ENCODE measurements around the gene KRTAP5-11.
"Not testable (repeated sequence)": the region's sequence is repeated elsewhere in the genome, so short reads cannot be mapped to it uniquely, and the experiment has no call there.

The KRTAP5-11 gene, protein sequence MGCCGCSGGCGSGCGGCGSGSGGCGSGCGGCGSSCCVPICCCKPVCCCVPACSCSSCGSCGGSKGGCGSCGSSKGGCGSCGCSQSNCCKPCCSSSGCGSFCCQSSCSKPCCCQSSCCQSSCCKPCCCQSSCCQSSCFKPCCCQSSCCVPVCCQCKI

DNA sequence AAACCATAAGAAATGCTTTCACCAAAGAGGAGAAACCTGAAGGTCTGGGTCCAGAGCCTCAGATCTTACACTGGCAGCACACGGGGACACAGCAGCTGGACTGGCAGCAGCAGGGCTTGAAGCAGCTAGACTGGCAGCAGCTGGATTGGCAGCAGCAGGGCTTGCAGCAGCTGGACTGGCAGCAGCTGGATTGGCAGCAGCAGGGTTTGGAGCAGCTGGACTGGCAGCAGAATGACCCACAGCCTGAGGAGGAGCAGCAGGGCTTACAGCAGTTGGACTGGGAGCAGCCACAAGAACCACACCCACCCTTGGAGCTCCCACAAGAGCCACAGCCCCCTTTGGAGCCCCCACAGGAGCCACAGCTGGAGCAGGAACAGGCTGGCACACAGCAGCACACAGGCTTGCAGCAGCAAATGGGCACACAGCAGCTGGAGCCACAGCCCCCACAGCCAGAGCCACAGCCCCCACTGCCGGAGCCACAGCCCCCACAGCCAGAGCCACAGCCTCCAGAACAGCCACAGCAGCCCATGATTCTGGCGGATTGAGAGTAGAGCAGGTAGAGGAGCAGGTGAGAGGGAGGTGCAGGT, at the start of gene KRTAP5-11:
KRTAP5-11 (minus strand) TSS at position 567 of the 587 bp plus-strand sequence; CDS start at position 529, 38 bp downstream.
- no peak for DNase-seq (ENCODE audit: low read depth)

DNA sequence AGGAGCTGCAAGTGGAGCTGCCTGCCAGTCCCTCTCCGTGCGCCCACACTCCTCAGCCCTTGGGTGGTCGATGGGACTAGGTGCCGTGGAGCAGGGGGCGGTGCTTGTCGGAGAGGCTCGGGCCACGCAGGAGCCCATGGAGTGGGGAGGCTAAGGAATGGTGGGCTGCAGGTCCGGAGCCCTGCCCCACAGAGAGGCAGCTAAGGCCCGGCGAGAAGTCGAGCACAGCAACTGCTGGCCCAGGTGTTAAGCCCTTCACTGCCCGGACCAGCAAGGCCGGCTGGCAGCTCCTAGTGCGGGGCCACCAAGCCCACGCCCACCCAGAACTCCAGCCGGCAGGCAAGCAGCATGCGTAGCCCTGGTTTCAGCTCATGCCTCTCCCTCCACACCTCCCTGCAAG, 48.9 kb upstream of the KRTAP5-11 start:
- DNase-seq (ENCODE audit: low read depth) = not testable (repeated sequence)

DNA sequence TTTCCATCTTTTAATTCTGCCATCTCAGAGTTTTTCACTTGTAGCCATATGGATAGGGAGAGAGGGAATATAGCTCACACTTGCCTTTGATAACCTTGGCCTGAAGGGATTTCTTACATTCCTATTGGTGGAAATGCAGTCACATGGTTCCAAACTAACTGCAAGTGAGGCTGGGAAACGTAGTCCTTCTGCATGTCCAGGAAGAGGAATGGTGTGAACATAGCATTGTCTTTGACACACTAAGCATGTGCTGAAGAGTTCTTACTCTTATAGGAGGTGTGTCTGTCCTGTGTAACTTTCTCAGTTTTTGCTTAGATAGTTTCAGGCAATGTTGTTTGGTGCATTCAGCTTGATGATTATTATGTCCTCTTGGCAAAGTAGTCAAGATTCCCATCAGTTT, 47.4 kb upstream of the KRTAP5-11 start:
- DNase-seq (ENCODE audit: low read depth) = not testable (repeated sequence)

DNA sequence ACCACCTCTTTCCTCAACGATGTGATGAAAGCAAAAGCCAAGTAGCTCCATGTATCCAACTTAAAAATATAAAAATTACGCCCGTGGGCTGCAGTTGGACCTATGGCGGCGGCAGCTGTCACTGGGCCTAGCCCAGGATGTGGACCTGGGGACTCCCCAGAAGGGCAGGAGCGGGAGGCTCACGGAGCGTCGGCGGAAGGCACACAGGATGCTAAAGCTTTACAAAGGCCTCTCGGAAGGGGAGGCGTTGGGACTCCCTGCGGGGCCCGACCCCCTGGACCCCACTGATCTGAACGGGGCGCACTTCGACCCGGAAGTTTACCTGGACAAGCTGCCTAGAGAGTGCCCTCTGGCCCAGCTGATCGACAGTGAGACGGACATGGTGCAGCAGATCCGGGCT, 46.3 kb upstream of the KRTAP5-11 start:
- DNase-seq (ENCODE audit: low read depth) = not testable (repeated sequence)

DNA sequence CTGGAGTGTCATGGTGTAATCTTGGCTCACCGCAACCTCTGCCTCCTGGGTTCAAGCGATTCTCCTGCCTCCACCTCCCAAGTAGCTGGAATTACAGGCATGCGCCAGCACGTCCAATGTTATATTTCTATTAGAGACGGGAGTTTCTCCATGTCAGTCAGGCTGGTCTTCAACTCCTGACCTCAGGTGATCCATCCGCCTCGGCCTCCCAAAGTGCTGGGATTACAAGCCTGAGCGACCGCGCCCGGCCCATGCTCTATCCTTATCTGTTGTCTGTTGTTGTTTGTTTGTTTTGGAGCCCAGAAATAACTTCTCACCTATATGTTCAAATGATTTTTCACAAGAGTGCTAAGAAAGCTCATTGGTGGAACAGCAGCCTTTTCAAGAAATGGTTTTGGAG, 40.6 kb upstream of the KRTAP5-11 start:
- DNase-seq (ENCODE audit: low read depth) = not testable (repeated sequence)

DNA sequence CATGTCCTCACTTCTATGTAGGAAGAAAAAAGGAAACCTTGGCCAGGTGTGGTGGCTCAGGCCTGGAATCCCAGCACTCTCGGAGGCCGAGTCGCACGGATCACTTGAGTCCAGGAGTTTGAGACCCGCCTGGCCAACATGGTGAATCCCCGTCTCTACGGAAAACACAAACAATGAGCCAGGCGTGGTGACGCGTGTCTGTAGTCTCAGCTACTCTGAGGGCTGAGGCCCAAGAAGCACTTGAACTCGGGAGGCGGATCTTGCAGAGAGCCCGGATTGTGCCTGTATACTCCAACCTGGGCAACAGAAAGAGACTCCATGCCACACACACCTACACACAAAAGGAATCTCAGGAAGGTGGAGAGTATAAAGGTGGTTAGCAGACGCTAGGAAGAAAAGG, 39.9 kb upstream of the KRTAP5-11 start:
- not testable (repeated sequence) for DNase-seq (ENCODE audit: low read depth)

DNA sequence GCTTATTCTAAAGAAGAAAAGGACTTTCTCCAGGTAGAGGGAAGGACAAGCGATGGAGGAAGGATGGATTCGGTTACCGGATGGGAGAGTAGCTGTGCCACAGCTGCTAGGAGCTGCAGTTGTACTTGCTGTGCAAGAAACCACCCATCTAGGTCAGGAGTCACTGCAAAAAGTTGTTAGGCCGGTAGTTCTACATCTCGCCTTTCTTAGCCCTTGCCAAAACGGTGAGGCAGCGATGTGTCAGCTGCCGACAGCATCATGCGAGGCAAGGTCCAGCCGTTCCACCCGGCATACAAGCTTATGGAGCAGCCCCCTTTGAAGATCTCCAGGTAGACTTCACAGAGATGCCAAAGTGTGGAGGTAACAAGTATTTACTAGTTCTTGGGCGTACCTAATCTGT, 32.3 kb upstream of the KRTAP5-11 start:
- not testable (repeated sequence) for DNase-seq (ENCODE audit: low read depth)

DNA sequence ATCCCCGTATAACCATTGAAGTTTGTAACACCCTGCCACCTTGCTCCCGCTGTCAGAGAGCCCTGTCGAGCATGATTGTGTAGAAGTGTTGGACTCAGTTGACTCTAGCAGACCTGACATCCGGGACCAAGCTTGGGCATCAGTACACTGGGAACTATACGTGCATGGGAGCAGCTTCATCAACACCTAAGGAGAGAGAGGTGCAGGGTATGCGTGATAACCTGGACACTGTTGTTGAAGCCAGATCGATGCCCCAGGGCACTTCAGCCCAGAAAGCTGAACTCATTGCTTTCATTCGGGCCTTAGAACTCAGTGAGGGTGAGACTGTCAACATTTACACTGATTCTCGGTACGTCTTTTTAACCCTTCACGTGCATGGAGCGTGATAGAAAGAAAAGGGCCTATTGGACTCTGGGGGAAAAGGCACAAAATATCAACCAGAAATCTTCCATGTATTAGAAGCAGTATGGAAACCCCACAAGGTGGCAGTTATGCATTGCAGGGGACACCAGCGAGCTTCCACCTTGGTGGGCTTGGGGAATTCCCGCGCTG, 31.8 kb upstream of the KRTAP5-11 start:
- not testable (repeated sequence) for DNase-seq (ENCODE audit: low read depth)

DNA sequence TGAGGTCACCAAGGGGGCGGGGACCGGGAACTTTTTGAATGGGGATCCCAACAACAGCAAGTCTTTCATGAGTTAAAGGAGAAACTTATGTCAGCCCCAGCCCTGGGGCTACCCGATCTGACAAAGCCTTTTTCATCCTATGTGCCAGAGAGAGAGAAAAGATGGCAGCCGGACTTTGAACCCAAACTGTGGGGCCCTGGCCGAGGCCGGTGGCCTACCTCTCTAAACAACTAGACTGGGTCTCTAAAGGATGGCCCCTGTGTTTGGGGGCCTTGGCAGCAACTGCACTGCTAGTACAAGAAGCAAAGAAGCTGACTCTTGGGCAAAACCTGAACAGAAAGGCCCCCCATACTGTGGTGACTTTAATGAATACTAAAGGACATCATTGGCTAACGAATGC, 31.3 kb upstream of the KRTAP5-11 start:
- DNase-seq (ENCODE audit: low read depth) = not testable (repeated sequence)

DNA sequence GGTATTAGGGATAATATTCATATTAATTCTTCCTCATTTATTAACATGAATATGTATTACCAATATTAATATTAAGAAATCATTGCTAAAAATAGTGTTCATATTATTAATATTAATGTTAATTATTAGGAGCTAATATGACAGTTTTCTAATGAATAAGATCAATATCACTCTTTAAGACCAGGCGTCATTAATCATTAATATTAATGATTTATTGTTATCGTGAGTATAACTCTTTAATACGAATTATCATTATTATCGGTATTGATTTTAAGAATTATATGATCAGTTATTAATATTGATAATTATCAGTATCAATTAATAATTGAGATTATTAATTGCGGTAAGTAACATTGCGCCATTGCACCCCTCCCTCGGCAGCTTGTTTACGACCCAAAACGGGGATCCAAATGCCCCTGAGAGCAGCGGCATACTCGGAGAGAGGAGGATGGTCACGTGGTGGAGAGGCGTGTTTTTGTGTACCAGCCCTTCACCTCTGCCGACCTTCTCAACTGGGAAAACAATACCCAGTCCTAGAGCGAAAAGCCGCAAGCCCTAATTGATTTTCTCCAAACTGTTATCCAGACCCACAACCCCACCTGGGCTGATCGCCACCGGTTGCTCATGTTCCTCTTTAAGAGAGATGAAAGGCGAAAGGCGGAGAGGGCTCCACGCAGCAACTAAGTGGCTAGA, 28.7 kb upstream of the KRTAP5-11 start:
- DNase-seq (ENCODE audit: low read depth) = not testable (repeated sequence)

DNA sequence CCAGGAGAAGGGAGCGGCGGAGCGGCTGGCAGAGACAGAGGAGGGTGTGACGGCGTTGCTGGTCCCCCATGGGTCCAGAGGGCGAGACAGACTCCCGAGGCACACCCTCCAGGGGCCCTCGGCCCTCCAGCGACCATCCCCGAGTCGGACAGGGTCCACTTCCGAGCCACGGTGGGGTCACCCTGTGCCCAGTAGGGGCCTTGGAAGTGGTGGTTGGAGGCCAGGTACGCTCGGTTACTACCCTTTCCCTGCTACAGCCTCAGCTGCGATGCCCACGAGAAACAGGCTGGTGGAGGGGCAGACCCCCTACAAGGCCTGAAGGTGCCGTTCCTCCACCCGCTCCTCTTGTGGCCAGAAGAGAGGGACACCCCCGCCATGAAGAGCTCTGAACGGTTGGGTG, 25.6 kb upstream of the KRTAP5-11 start:
- not testable (repeated sequence) for DNase-seq (ENCODE audit: low read depth)

DNA sequence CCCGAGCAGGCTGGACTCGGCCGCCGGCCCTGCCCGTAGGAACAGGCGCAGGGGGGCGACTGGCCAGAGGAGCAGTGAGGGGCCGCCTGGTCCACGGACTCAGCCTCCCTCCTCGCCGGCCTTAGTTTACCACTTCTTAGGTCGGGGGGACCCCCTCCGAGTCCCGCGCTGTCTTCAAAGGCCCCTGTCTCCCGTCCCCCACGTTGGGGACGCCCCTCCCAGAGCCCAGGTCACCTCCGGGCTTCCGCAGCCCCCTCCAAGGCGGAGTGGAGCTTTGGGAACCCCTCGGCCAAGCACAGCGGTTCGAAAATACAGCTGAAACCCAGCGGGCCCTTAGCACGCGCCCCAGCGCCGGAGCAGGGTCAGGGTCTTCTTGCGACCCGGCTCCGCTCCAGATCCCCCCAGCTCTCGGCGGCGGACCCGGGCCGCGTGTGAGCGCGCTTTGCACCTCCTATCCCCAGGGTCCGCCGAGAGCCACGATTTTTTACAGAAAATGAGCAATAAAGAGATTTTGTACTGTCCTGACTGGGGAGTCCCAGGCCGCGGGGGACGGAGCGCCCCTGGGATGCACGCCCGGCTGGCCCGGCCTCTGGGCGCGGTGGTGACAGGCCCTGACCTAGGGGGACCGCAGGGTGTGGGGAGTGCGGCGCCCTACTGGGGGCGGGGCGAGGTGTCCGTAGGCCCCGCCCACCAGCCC, 25.0 kb upstream of the KRTAP5-11 start:
- not testable (repeated sequence) for DNase-seq (ENCODE audit: low read depth)

DNA sequence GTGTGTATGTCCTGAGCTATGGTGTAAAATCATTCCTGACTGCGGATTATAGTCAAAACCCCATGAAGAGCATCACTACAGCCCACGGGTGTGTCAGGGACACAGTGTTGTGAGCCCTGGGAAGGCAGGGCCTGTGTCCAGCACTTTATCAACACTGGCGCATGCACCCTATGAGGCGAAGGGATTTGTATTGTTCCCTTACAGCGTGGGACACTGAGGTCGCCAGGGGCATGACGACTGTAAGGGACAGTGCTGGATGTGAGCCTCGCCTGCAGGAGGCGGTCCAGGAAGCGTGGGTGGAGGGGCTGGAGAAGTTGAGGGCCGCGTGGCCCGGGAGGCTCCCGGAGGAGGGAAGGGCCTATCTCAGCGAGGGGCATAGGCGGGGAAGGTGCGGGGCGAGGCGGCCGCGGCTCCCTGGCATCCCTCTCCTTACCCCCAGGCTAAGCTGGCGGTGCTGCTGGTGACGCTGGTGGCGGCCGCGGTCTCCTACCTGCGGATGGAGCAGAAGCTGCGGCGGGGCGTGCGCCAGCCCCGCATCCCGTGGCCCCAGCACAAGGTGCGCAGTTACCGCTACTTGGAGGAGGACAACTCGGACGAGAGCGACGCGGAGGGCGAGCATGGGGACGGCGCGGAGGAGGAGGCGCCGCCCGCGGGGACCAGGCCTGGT, 24.3 kb upstream of the KRTAP5-11 start:
- DNase-seq (ENCODE audit: low read depth) = not testable (repeated sequence)

DNA sequence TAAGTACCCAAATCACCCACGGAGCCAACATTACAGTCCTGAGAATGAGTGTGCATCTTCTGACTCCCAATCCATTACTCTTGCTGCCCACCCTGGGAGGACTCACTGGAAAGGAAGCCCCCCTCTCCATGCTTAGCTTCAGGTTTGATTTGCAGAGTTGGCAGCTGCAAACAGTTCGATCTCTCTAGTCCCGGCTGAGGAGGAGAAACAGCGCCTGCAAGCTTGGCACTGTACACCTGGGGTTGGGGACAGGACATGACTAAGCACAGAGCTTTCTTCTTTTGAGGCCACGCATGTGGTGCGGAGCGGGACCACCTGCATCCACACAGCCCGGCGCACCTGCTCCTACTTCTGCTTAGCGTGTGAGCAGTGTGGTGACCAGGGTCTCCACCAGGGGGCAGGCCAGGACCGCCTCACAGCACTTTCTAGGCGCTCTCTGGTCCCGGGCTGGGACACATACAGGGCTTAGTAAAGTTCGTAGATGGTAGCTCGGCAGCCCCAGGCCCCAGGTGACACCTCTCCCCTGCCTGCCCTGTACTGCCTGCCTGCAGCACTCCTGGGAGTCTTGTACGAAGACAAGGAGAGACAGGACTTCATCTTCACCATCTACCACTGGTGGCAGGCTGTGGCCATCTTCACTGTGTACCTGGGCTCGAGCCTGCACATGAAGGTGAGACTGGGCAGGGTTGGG, 22.3 kb upstream of the KRTAP5-11 start:
- not testable (repeated sequence) for DNase-seq (ENCODE audit: low read depth)

DNA sequence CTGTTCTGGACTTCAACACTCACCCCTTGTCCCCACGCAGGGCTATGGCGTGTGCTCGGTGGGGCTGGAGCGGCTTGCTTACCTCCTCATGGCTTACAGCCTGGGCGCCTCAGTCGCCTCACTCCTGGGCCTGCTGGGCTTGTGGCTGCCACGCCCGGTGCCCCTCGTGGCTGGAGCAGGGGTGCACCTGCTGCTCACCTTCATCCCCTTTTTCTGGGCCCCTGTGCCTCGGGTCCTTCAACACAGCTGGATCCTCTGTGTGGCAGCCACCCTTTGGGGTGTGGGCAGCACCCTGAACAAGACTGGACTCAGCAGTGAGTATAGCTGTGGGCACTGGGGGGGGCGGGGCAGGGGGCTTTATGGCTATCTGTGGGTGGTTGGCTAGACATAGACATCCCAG, 20.5 kb upstream of the KRTAP5-11 start:
- not testable (repeated sequence) for DNase-seq (ENCODE audit: low read depth)

DNA sequence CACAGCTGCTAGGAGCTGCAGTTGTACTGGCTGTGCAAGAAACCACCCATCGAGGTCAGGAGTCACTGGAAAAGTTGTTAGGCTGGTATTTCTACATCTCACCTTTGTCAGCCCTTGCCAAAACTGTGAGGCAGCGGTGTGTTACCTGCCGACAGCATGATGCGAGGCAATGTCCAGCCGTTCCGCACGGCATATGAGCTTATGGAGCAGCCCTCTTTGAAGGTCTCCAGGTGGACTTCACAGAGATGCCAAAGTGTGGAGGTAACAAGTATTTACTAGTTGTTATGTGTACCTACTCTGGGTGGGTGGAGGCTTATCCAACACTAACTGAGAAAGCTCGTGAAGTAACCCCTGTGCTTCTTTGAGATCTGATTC, 6.9 kb upstream of the KRTAP5-11 start:
- not testable (repeated sequence) for DNase-seq (ENCODE audit: low read depth)

DNA sequence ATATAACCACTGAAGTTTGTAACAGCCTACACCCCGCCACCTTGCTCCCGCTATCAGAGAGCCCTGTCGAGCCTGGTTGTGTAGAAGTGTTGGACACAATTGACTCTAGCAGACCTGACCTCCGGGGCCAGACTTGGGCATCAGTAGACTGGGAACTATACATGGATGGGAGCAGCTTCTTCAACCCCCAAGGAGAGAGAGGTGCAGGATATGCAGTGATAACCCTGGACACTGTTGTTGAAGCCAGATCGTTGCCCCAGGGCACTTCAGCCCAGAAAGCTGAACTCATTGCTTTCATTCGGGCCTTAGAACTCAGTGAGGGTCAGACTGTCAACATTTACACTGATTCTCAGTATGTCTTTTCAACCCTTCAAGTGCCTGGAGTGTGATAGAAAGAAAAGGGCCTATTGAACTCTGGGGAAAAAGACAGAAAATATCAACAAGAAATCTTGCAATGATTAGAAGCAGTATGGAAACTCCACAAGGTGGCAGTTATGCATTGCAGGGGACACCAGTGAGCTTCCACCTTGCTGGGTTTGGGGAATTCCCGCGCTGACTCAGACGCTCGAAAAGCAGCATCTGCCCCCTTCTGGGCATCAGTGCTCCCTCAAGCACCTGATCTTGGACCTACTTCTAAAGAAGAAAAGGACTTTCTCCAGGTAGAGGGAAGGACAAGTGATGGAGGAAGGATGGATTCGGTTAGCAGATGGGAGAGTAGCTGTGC, 6.3 kb upstream of the KRTAP5-11 start:
- DNase-seq (ENCODE audit: low read depth) = not testable (repeated sequence)

DNA sequence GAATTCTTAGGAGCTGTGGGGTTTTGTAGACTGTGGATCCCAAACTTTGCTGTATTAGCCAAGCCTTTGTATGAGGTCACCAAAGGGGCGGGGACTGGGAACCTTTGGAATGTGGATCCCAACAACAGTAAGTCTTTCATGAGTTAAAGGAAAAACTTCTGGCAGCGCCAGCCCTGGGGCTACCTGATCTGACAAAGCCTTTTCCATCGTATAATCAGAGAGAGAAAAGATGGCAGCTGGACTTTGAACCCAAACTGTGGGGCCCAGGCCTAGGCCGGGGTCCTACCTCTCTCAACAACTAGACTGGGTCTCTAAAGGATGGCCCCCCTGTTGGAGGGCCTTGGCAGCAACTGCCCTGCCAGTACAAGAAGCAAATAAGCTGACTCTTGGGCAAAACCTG, 5.6 kb upstream of the KRTAP5-11 start:
- DNase-seq (ENCODE audit: low read depth) = not testable (repeated sequence)

DNA sequence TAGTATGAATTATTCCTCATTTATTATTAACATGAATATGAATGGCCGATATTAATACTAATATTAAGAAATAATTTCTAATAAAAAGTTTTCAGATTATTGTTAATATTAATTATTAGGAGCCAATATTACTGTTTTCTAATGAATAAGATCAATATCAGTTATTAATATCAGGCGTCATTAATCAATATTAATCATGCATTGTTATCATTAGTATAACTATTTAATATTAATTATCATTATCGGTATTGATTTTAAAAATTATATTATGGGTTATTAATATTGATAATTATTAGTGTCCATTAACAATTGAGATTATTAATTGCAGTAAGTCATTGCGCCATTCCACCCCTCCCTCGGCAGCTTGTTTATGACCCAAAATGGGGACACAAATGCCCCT, 3.0 kb upstream of the KRTAP5-11 start:
- DNase-seq (ENCODE audit: low read depth) = not testable (repeated sequence)

DNA sequence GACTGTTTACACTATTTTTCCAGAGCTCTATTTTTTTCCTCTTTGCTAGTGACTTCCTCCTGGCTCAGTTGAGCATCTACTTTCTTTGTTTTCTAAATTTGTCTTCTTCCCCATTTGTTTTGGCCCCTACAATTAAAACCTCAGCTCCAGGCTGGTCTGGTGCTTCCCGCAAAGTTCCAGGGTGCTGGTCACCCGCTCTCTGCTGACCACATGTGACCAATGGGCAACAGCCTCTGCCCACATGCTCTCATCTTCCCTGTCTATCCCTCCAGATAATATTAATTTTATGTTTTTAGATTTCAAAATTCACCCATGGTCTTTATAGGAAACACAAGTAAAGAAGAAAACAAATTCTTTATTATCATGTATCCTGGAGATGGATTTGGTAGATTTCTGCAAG, 294 bp upstream of the KRTAP5-11 start:
- not testable (repeated sequence) for DNase-seq (ENCODE audit: low read depth)

DNA sequence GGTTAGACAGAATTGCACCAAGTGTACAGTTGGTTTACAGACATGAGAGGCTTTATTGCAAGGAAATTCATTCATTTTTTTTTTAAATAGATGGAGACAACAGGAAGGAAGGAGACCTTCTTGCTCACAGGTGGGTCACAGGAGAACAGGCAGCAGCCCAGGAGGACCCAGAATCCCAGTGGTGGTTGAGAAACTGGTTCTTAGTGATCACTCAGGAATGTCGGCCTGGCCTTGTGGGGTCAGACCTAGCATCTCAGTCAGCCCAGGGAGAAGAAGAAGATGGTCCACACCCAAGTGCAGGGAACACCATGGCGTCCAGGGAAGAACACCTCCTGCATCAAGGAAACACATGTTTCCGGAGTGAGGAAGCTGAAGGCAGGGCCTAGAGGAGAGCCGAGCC, 849 bp downstream of the KRTAP5-11 start:
- DNase-seq (ENCODE audit: low read depth) = no peak

Measured in GM04504 (cell line).